Measurements from ENCODE around the gene GRK4.

DNA sequence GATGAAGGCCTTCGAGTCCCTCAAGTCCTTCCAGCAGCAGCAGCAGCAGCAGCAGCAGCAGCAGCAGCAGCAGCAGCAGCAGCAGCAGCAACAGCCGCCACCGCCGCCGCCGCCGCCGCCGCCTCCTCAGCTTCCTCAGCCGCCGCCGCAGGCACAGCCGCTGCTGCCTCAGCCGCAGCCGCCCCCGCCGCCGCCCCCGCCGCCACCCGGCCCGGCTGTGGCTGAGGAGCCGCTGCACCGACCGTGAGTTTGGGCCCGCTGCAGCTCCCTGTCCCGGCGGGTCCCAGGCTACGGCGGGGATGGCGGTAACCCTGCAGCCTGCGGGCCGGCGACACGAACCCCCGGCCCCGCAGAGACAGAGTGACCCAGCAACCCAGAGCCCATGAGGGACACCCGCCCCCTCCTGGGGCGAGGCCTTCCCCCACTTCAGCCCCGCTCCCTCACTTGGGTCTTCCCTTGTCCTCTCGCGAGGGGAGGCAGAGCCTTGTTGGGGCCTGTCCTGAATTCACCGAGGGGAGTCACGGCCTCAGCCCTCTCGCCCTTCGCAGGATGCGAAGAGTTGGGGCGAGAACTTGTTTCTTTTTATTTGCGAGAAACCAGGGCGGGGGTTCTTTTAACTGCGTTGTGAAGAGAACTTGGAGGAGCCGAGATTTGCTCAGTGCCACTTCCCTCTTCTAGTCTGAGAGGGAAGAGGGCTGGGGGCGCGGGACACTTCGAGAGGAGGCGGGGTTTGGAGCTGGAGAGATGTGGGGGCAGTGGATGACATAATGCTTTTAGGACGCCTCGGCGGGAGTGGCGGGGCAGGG lies 111.7 kb downstream of the GRK4 start:
- TF ChIP-seq, protein P1, sequence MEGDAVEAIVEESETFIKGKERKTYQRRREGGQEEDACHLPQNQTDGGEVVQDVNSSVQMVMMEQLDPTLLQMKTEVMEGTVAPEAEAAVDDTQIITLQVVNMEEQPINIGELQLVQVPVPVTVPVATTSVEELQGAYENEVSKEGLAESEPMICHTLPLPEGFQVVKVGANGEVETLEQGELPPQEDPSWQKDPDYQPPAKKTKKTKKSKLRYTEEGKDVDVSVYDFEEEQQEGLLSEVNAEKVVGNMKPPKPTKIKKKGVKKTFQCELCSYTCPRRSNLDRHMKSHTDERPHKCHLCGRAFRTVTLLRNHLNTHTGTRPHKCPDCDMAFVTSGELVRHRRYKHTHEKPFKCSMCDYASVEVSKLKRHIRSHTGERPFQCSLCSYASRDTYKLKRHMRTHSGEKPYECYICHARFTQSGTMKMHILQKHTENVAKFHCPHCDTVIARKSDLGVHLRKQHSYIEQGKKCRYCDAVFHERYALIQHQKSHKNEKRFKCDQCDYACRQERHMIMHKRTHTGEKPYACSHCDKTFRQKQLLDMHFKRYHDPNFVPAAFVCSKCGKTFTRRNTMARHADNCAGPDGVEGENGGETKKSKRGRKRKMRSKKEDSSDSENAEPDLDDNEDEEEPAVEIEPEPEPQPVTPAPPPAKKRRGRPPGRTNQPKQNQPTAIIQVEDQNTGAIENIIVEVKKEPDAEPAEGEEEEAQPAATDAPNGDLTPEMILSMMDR (IDR thresholded peaks at IDR 0.05), result no peak
- TF ChIP-seq POLR2A (IDR thresholded peaks at IDR 0.05), result no peak
